Epithelial cell of esophagus (primary cell): ENCODE data around the gene HSDL2.
A peak's percentile ranks its signal among the peaks of the same experiment; 100 is the strongest.

Experiments
- DNase-seq: peaks from one replicate; pipeline ENCODE4 v3.0.0; 2010; ENCODE audit warnings: low read depth
- H3K4me3 ChIP-seq: 2 replicates; pipeline ENCODE4 v1.5.1; 2011; ENCODE audit warnings: mild to moderate bottlenecking, low read length, control low read depth
- CTCF ChIP-seq: IDR thresholded peaks from 2 replicates; pipeline ENCODE4 v1.5.1; 2011; ENCODE audit warnings: low read depth, mild to moderate bottlenecking, low read length, control low read depth, inconsistent platforms; ENCODE audit not compliant: insufficient read depth; ENCODE audit errors: missing control alignments

The HSDL2 gene

DNA sequence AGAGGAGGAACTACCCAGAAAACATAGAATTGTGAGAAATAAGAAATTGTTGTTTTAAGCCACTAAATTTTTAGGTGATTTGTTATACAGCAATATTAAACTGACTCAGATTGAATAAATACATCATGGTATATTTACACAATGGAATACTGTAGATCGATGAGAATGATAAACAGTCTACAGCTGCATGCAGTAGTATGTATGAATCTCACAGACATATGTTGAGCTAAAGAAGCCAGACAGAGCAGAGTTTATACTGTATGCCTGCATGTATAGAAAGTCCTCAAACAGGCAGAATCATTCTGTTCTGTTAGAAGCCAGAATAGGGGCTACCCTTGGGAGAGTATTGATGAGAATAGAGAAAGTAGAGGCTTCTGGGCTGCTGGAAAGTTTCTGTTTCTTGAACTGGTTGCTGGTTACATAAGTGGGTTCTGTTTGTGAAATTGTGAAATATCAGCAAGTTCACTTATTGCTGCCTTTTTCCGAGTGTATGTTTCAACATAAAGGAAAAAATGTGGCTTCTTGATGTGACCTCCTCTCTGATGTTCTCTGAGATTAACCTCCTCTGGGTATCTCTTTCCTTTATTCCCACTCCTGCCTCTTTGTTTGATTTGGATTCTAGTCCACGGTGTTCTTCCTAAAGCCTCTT is 116.3 kb downstream of the HSDL2 start:
- DNase-seq, result no peak
- H3K4me3 ChIP-seq, result no peak overlapping the region
- TF ChIP-seq CTCF, result no peak

- TF ChIP-seq CTCF, result no peak
- no peak overlapping the region for H3K4me3 ChIP-seq
- no peak for DNase-seq
Observed at GRCh38 chr9:112500842-112501241, 120.9 kb downstream of the HSDL2 start.

DNA sequence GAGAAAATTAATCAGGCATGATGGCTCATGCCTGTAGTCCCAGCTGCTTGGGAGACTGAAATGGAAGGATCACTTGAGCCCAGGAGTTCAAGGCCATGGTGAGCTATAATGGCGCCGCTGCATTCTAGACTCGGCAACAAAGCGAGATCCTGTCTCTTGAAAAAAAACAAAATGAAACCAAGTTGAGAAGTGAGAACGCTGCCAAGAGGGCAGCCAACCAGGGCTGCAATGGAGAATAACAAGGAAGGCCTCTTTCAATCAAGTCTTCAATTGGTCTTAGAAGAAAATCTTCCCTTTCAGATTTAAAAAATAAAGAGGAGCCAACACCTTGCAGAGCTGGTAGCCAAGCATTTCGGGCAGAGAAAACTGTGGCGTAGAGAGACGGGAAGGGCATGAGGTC is 121.4 kb downstream of the HSDL2 start:
- DNase-seq, result no peak
- TF ChIP-seq CTCF, result no peak
- no peak overlapping the region for H3K4me3 ChIP-seq

- no peak for TF ChIP-seq CTCF
- H3K4me3 ChIP-seq, result no peak overlapping the region
- DNase-seq, result peak; percentile 14
Observed at GRCh38 chr9:112502175-112502946, 122.5 kb downstream of the HSDL2 start.

GRCh38 chr9:112503170-112503569 is 123.3 kb downstream of the HSDL2 start:
- no peak overlapping the region for H3K4me3 ChIP-seq
- DNase-seq, result peak; percentile 20
- TF ChIP-seq CTCF, result no peak

- TF ChIP-seq CTCF, result no peak
- no peak for DNase-seq
- no peak overlapping the region for H3K4me3 ChIP-seq
Observed at GRCh38 chr9:112505086-112505485, 125.2 kb downstream of the HSDL2 start.
